ENCODE data around the gene SBSN. TPM values are rescaled to one million over a fixed set of nuclear protein-coding genes. Genes with fewer than 3 reads are reported as not detected.

SBSN gene
- polyA plus RNA-seq, 3 donors: not detected

- DNase-seq (ENCODE audit: low read depth in 3 of 3, low spot score in 2 of 3): no peak
Observed at GRCh38 chr19:35534803-35535480, 6.8 kb upstream of the SBSN start.

- DNase-seq (ENCODE audit: low read depth in 3 of 3, low spot score in 2 of 3): no peak
Observed at GRCh38 chr19:35533822-35534392, 5.8 kb upstream of the SBSN start.

- DNase-seq (ENCODE audit: low read depth in 3 of 3, low spot score in 2 of 3): no peak
Observed at GRCh38 chr19:35533201-35533821, 5.2 kb upstream of the SBSN start, which contains the start of gene GAPDHS. TSS of gene GAPDHS (plus strand) at chr19:35533456. CDS start at chr19:35533528, 72 bp downstream.

- DNase-seq (ENCODE audit: low read depth in 3 of 3, low spot score in 2 of 3): no peak
Observed at GRCh38 chr19:35531291-35531690, 3.2 kb upstream of the SBSN start.

- no peak for DNase-seq (ENCODE audit: low read depth in 3 of 3, low spot score in 2 of 3)
Observed at GRCh38 chr19:35529241-35530218, 1.4 kb upstream of the SBSN start.

- DNase-seq (ENCODE audit: low read depth in 3 of 3, low spot score in 2 of 3): no peak
Observed at GRCh38 chr19:35525873-35526272, 2.2 kb downstream of the SBSN start.

- DNase-seq (ENCODE audit: low read depth in 3 of 3, low spot score in 2 of 3): no peak
Observed at GRCh38 chr19:35524181-35524837, 3.8 kb downstream of the SBSN start.

GRCh38 chr19:35522745-35523327, 5.3 kb downstream of the SBSN start:
- DNase-seq (ENCODE audit: low read depth in 3 of 3, low spot score in 2 of 3): no peak

- no peak for DNase-seq (ENCODE audit: low read depth in 3 of 3, low spot score in 2 of 3)
Observed at GRCh38 chr19:35521124-35521743, 6.9 kb downstream of the SBSN start.

GRCh38 chr19:35519291-35519690, 8.8 kb downstream of the SBSN start:
- DNase-seq (ENCODE audit: low read depth in 3 of 3, low spot score in 2 of 3): no peak

GRCh38 chr19:35518313-35518712, 9.8 kb downstream of the SBSN start:
- no peak for DNase-seq (ENCODE audit: low read depth in 3 of 3, low spot score in 2 of 3)

GRCh38 chr19:35517342-35517741, 10.8 kb downstream of the SBSN start:
- DNase-seq (ENCODE audit: low read depth in 3 of 3, low spot score in 2 of 3): no peak

GRCh38 chr19:35516310-35516709, 11.8 kb downstream of the SBSN start:
- no peak for DNase-seq (ENCODE audit: low read depth in 3 of 3, low spot score in 2 of 3)

GRCh38 chr19:35514282-35514809, 13.8 kb downstream of the SBSN start:
- no peak for DNase-seq (ENCODE audit: low read depth in 3 of 3, low spot score in 2 of 3)

GRCh38 chr19:35513628-35514281, 14.4 kb downstream of the SBSN start, which contains the start of gene DMKN:
TSS of gene DMKN (minus strand) at chr19:35513649. CDS start at chr19:35513475, 174 bp downstream.
- no peak for DNase-seq (ENCODE audit: low read depth in 3 of 3, low spot score in 2 of 3)

- no peak for DNase-seq (ENCODE audit: low read depth in 3 of 3, low spot score in 2 of 3)
Observed at GRCh38 chr19:35512831-35513627, 15.1 kb downstream of the SBSN start.

GRCh38 chr19:35511337-35511736, 16.8 kb downstream of the SBSN start:
- DNase-seq (ENCODE audit: low read depth in 3 of 3, low spot score in 2 of 3): no peak

- DNase-seq (ENCODE audit: low read depth in 3 of 3, low spot score in 2 of 3): no peak
Observed at GRCh38 chr19:35510626-35510964, 17.5 kb downstream of the SBSN start.
